Cortex of kidney (tissue), 1 donor: Measurements from ENCODE around the gene APOBEC3G.

ENCODE experiments used
- DNase-seq: peaks from one replicate; lab custom pipeline; 2025; lab: John Stamatoyannopoulos, UW

Gene APOBEC3G

DNA sequence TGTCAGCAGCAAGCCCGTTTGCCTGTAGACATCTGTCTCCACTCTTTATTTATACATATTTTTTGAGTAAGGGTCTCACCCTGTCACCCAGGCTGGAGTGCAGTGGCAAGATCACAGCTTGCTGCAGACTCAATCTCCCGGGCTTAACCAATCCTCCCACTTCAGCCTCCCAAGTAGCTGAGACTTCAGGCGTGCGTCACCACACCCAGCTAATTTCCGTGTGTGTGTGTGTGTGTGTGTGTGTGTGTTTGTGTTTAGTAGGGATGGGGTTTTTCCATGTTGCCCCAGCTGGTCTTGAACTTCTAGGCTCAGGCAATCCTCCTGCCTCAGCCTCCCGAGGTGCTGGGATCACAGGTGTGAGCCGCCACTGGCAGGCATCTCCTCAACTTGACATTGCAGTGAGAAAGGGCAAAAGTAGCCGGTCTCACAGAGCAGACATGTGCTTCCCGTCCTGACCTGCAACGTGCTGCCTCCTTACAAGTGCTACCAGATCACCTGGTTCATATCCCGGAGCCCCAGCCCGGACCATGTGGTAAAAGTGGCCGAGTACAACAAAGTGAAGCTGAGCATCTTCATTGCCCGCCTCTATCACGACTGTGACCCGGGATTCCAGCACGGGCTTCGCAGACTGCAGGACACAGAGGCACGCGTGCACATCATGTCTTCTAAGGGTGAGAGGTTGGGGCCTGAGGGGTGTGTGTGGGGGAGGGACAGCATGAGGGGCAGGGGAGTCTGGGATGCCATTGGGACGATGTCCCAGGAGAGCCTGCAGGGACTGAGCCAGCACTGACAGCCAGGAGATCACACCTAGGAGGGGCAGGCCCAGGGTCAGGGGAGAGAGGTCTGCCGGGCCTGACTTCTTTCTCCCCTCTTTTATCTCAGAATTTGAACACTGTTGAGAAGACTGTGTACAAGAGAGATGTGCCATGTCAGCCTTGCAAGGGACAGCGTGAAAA is 14.3 kb downstream of the APOBEC3G start:
- DNase-seq, result no peak

DNA sequence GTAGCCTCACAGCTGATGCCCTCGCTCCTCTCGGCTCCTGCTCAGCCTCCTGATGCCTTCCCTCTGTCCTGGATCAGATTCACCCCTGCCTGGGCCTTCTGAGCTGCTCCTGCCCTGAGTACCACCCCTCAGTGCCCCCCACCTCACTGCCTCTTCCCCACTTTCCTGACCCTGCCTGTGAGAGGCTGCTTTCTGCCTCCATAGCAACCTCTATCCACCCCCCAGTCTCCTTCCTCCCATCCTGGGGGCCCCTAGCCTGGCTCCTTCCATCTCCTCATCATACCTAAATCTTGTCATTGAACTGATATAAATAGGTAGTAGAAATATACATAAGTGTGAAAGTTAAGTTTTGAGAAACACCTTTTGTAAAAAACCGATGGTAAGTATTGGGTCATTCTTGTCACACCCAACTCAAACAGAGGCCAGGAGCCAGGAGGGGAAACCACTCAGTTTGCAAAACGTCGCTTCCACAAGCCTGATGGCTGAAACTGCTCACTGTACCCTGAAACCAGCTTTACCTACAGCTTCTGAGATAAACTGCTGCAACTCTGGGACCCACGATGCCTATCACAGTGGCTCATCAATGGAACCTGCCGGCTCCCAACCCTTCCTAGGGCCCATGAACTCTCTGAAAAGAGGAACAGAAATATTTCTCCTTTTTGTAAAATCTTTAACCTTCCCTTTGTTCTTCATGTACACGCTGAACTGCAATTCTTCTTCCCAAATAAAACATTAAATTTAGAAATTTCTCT is 15.2 kb downstream of the APOBEC3G start:
- no peak for DNase-seq

DNA sequence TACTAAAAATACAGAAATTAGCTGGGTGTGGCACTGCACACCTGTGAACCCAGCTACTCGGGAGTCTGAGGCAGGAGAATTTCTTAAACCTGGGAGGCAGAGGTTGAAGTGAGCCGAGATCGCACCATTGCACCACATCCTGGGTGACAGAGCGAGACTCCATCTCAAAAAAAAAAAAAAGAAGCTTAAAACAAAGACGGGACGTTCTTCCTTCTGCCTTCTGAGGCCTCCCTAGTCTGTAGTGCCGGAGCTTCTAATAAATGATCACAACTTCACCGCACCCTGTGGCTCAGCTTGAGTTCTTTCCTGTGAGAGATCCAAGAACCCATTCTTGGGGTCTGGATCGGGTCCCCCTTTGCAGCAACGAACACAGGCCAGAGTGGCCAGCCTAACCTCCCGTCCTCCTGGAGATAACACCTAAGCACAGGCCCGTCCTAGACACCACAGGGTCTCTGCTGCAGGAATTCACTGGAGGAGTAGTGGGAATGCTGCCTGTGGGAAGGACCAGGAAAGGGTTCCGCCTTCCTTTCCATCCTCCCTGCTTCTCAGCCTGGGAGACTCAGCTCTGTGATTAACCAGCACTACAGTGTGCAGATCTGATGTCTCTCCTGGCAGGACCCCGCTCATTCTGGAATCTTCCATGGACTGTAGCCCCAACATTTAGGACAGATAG is 17.8 kb downstream of the APOBEC3G start:
- no peak for DNase-seq

DNA sequence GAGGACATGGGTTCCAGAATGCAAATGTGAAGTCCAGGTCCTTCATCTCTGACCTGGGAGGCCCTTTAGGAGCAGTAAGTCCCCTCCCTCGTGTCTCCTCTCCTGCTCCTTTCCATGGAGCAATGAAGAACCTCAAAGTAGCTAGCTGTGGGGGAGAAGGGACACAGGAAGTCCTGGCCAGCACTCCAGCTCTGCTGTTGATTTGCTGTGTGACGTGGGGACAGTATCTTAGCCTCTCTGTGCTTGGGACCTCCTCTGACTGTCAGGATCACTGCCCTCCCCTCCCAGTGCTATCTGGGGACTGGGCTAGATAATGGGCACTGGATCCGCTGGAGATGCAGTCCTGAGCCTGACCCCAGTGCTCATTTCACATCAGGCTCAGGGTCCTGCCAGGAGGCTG is 18.9 kb downstream of the APOBEC3G start:
- DNase-seq, result no peak

DNA sequence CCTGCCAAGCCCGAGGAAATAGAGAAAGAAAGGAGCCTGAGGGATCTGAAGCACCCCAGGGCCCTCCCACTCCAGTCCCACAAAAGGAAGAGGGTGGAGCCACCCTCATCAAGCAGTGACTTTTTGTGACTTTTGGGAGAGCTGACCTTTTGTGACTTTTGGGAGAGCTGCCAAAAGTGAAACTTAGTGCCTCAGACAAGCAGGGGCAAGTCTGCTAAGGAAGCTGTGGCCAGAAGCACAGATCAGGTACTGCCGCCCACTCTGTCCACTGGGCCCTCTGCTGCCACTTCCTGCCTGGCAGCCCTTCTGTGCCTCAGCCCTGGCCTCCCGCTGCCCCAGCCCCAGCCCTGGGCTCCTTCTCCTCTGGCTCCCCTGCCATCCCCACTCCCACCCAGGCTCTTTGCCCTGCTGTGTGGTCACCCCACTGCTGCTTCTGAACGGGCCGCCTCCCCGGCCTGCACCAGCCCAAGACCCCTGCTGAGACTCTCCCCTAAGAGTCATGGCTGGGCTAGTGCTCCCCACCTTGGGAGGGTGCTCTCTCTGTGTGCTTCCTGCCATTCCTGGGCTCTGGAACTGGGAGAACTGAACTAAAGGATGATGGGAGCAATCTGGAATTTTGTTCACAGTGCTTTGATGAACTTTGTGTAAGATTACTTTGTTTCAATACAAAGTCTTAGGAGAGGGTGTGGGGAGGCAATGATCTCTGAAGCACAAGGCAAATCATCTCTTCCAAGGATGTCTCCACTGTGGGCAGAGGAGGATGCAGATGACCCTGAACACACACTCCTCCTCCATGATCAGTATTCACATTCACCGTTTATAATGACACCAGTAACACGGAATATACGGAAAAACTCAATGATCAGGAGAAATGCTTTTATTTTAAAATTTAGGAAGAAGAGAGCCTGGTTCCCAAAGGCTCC is 20.3 kb downstream of the APOBEC3G start, which contains the start of gene APOBEC3H:
TSS of gene APOBEC3H (plus strand) at position 147 of the 923 bp plus-strand sequence. CDS start 3,035 bp downstream, outside the sequence.
- no peak for DNase-seq

- no peak for DNase-seq
Measured at GRCh38 chr22:39098026-39098425, 21.0 kb downstream of the APOBEC3G start.

DNA sequence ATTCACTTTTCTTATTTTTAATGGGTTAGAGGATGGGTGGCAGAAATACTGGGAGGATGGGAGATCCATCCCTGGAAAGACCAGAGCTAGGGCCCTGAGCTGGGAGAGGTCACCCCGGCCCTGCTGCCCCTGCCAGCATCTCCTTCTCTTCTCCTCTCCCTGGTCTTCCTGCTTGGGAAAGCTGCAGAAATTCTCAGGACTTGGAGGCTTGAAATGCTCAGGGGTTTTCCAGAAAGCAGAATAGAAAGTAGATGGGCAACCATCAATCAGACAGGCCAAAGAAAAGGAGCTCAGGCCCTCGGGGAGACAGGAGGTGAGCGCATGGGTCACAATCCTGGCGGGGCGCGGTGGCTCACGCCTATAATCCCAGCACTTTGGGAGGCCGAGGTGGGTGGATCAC is 21.5 kb downstream of the APOBEC3G start:
- no peak for DNase-seq

DNA sequence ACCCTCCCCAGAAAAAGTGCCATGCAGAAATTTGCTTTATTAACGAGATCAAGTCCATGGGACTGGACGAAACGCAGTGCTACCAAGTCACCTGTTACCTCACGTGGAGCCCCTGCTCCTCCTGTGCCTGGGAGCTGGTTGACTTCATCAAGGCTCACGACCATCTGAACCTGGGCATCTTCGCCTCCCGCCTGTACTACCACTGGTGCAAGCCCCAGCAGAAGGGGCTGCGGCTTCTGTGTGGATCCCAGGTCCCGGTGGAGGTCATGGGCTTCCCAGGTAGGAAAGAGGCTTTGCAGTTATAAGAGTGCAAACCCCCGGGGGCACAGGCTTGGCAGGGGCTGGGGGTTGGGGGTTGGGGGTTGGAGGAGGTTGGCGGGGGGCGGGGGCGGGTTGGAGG is 24.2 kb downstream of the APOBEC3G start:
- no peak for DNase-seq

DNA sequence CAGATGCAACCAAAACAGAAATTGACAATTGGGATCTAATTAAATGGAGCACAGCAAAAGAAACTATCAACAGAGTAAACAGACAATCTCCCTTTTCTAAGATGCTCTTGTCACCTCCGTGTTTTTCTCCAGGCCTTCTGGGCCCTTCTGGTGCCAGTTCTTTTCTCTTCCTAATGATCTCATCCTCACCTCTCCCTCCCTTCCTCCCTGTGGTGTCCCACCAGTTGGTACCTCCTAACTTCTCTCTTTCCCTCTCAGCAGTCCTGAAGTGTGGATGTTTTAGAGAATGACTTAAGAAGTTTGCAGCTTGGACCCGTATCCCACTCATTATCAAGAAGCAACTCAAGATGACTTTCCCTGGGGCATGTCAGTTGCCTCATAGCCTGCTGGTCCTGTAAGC is 26.4 kb downstream of the APOBEC3G start:
- DNase-seq, result no peak

DNA sequence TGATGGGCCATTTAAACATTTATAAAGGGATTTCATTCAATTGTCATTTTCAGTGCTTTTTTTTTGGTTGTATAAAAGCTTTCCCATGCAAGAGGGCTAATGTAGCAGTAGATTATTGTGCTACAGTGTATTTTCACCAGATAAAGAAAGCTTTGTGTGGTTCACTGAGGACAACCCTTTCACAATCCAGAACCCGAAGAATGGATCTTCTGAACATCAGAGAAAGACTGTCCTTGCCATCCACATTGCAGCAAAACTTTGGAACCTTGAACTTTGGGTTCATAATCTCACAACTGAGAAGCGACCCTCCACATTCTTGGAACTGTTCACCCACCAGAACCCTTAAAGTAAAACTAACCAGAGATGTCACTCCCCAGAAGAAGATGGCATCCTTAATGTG is 29.3 kb downstream of the APOBEC3G start:
- DNase-seq, result no peak

DNA sequence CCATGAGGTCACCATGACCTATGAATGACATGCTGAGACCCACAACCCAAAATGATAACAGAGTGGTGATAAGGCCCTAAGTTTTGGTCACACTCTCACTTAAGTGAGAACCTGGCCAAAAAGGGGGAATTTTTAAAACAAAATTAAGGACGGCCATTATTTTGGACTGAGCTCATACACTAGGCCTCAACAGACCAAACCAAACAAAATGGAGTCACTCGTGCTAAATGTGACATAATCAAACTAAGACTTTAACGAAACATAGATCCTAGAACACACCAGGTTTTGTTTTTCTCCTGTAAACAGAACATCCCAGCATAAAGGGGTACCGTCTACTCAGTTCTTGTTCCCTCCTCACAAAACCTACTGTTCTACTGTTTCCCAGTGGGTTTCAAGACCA is 31.4 kb downstream of the APOBEC3G start:
- DNase-seq, result no peak

GRCh38 chr22:39109361-39109760 is 32.3 kb downstream of the APOBEC3G start:
- no peak for DNase-seq

GRCh38 chr22:39110631-39111561 is 33.8 kb downstream of the APOBEC3G start:
- DNase-seq, result no peak

DNA sequence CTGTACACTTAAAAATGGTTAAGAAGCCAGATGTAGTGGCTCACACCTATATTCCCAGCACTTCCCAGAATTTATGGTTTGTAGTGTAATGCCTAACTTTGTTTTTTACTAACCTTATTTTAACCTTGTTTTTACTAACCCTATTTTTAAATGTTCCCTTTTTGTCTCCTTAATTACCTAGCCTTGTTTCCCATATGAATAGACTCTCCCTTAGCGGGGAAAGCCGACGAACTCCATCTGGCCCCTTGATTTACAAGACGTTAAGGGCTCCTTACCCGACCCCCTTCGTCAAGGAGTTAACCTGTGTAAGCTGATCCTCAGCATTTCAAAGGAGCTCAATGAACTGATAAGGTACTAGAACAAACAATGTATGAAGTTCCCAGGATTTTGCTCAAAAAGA is 37.0 kb downstream of the APOBEC3G start:
- DNase-seq, result no peak

DNA sequence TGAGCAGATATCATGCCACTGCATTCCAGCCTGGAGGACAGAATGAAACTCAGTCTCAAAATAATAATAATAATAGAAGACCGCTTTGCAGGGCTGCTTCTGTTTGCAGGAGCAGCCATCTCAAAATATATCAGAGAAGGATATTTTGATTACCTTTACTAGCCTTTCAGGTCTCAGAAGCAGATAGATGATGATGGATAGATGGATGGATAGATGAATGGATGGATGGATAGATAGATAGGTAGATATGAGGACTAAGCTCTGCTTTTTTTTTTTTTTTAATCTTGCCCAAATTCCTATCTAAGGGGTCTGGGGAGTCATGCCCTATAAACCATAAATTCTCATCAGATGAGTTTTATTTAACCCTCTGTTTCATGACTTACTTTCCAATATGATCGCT is 38.5 kb downstream of the APOBEC3G start:
- no peak for DNase-seq

DNA sequence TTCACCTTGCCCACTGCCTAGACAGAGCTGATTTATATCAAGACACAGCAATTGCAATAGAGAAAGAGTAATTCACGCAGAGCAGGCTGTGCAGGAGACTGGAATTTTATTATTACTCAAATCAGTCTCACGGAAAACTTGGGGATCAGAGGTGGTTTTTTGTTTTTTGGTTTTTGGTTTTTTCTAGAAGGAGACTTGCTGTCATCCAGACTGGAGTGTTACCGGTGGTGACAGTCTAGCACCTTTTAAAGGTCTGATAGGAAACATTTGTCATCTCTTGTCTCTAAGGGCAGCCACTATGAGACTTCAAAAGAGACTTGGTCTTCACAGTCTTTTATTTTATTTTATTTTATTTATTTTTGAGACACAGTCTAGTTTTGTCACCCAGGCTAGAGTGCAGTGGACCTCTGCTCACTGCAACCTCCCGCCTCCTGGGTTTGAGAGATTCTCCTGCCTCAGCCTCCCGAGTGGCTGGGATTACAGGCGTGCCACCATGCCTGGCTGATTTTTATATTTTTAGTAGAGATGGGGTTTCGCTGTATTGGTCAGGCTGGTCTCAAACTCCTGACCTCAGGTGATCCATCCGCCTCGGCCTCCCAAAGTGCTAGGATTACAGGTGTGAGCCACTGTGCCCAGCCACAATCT is 39.0 kb downstream of the APOBEC3G start:
- DNase-seq, result no peak

DNA sequence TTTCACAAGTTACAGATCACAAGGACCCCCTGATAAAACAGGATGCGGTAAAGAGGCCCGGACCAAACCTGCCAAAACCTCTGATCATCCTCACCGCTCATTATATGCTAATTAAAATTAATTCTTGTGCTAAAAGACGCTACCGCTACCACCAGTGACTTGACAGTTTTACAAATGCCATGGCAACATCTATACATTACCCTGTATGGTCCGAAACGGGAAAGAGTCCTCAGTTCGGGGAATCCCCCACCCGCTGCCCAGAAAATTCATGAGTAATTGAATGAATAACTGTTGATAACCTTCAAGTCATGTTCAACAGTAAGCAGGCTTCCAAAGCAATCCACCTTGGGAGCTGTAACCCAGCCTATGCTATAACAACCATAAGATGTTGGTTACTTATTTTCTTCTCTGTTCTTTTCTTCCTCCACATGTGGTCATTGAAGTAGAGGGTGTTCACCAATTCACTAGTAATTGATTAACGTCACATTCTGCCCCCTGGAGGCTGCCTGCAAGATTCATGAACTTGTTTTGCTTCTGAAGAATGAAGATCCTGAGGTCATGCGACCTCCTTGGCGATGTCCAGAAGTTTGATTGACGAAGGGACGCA is 40.6 kb downstream of the APOBEC3G start:
- DNase-seq, result no peak

- no peak for DNase-seq
Measured at GRCh38 chr22:39120983-39121382, 43.9 kb downstream of the APOBEC3G start.

- DNase-seq, result no peak
Measured at GRCh38 chr22:39122772-39123470, 45.8 kb downstream of the APOBEC3G start.
